NCI-H510A (cell line): ENCODE measurements around the gene UBA1.
A peak's percentile ranks its signal among the peaks of the same experiment; 100 is the strongest.

Experiments used
- DNase-seq: peaks from one replicate; lab custom pipeline; 2025; lab: John Stamatoyannopoulos, UW

Gene UBA1

GRCh38 chrX:47189906-47190305 lies 3.7 kb upstream of the UBA1 start:
- no peak for DNase-seq

DNA sequence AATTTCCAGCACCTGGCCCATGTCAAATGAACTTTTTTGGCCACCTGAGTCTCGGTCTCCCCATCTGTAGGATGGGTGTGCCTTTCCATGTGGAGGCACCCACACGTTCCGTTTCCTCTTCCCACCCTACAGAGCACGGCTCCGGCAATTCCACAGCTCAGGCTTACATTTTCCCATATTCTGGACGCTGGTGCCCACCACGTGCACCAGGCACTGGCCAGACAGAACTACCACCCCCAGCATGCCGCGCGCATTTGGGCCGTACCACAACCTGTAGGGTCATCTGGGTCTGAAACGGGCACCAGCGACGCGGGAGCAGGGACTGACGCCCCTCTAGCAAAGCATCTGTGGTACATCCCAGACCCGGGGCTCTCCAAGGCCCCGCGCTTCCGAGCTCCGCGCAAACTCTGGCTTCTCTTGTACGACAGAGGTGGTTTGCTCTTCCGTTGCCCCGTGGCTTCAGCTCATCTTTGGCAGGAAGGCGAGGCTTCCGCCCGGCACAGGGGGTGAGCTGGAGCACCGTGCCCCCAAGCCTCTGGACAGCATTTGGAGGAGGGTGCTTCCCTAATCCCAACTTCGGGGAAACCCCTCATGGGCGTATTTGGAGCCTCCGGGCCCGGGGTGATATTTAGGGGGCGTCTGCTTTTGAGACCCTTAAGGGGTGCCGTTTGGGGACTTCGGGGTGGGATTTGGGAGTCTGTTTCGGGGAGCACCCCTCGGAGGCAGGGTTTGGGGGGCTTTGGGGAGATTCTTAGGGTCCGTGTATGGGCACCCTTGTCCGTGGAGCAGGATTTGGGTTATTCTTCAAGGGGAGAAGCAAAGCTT lies 3.0 kb upstream of the UBA1 start:
- peak; percentile 78 for DNase-seq

DNA sequence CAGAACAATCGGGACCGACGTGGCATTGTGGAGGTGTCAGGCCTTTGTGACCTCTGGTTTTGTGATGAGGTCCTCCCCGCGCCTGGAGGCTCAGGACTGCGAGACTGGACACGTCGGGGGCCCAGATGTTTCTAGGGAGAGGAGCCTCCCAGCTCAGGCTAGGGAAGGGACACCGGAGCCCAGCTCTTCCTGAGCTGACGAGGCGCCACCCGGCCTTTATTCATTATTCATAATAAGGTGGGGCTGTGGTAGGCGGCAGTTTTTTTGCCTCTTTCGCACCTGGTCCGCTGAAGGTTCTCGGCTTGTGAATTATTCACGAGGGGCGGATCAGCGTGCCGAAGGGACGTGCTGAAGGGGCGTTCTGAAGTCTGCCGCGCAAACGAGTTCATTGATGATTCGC lies 2.3 kb upstream of the UBA1 start:
- DNase-seq = peak; percentile 9

GRCh38 chrX:47191806-47192401 lies 1.7 kb upstream of the UBA1 start:
- no peak for DNase-seq

DNA sequence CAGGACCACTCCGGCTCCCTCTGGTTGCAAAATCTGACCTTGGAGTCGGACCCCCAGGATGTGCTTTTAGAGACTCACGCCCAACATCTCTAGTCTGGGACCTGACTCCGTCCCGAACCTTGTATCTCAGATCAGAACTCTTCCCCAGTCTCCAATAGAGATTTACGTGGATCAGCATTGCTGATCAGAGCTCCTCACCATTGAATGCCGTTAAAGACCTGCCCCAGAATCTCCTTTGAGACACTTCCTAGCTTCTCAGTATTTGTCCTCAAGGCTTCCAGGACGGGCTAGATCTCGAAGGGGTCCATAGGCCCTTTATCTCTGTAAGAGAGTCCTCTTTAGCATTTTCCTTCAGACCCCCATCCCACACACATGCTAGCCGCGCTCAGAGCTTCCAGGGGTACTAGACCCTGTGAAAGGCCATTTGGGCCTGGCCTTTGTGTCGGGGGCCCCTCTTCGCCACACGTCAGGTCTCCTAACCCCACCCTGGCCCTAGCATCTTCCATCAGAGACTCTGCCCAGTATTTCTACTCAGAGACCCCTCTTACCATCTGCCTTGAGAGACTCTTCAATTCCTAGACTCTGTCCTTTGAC lies 662 bp downstream of the UBA1 start:
- DNase-seq = no peak

DNA sequence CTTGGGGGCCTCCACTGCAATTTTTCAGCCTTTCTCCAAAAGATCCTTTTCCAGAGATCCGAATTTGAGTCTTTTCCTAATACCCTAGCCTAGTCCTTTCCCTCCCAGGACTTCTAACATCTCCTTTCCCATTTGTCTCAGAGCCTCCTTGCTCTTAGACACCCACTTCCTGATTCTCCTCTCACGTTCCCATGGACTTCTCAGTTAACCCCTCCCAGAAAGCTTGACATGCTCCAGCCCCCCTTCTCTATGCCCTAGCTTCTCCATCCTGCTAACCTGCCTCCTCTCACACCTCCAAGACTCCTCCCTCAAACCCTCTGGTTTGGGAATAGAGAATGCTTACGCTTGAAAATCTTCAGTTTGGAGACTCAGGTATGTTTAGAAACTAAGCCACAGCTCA lies 2.5 kb downstream of the UBA1 start:
- DNase-seq = no peak

DNA sequence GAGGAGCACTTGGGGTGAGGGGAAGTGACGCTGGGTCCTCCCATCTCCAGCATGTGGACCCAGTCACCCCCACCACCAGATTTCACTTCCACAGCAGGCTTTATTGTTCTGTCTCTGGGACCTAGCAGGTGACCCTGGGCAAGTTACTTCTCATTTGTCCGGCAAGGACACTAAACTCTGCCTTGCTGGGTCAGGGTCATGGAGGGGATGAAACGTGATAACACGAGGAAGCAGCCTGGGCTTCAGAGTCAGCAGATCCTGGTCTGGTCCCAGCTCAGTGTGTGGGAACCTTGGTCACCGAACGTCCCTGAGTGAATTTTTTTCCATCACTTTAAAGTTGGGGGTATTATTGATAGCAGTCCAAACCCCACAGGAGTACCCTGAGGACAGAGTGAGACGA lies 3.9 kb downstream of the UBA1 start:
- DNase-seq = no peak

DNA sequence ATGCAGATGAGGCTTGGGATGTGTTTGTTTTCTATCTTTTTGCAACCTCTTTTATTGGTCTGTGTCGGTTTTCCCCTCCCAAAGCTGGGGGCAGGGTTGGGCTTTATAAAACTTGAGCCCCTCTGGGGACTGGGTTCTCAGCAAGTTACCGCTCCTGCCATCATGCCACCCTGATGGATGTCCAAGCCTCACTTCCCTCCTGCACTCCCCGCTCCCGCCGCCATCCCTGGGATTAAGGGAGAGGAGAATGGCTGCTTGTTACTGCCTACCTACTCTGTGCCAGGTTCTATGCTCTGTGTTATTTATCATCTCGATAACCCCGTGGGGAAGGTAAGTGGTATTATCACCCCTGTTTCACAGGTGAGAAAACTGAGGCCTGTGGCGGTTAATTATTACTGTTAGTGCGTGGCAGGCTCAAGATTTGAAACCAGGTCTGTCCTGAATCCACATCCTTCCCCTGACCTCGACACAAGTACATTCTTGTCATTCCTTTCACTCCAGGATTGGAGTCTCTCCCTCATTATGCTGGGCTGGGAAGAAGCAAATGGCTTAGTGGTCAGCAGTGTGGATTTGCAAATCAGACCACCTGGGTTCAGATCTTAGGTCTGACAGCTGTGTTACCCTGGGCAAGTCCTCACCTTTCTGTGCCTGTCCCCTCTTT lies 4.5 kb downstream of the UBA1 start:
- DNase-seq = no peak

- no peak for DNase-seq
These were observed 5.1 kb downstream of the UBA1 start for GRCh38 chrX:47198687-47199080.

GRCh38 chrX:47199286-47199685 lies 5.7 kb downstream of the UBA1 start:
- no peak for DNase-seq

GRCh38 chrX:47200385-47201150 lies 6.9 kb downstream of the UBA1 start:
- DNase-seq = no peak

GRCh38 chrX:47201345-47201944 lies 7.8 kb downstream of the UBA1 start:
- DNase-seq = no peak

DNA sequence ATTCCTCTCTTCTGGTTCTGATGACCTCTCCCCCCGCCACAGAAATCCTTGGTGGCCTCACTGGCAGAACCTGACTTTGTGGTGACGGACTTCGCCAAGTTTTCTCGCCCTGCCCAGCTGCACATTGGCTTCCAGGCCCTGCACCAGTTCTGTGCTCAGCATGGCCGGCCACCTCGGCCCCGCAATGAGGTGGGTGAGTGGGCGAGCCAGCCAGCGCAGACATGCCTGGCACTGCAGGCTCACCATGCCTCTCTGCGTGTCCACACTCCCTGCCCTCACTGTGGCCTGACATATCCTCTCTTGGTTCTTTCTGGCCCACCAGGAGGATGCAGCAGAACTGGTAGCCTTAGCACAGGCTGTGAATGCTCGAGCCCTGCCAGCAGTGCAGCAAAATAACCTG lies 8.7 kb downstream of the UBA1 start:
- DNase-seq = no peak

DNA sequence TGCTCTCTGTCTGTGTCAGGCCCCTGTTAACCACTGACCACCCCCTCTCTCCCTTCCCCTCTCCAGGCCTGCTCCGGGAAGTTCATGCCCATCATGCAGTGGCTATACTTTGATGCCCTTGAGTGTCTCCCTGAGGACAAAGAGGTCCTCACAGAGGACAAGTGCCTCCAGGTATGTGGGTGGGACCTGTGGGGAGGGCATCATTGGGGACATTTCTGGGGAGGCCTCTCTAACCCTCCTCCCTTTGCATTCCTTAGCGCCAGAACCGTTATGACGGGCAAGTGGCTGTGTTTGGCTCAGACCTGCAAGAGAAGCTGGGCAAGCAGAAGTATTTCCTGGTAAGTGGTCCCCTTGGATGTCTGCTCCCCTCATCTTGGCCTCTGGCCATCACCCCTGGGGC lies 9.2 kb downstream of the UBA1 start:
- DNase-seq = no peak

DNA sequence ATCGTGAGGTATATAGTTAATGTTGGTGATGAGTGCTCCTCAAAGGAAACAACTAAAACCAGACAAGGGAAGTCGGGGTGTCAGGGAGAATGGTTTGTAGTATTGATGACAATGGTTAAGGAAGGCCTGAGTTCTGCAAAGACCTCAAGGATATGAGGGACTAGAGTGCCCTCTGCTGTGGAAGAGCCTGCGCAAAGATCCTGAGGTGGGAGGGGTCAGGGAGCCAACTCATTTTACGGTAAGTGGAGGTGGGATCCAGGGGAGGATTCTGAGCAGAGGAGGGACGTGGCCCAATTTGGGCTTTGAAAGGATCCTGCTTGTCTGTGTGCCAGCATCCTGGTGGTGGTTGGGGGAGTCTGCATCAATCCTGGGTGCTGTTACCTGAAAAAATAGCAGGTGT lies 11.3 kb downstream of the UBA1 start:
- DNase-seq = no peak

DNA sequence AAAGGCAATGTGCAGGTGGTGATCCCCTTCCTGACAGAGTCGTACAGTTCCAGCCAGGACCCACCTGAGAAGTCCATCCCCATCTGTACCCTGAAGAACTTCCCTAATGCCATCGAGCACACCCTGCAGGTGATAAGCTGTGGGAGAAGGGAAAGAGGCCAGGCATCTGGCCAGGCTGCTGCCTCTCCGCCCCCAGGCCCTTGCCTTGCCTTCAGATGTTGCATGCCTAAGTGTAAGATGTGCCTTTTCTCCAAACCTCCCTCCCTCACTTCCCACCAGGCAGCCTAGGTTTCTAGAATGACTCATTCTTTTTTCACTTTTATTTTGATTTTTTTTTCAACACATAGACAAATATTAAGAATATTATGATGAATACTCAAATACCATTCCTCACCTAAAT lies 12.7 kb downstream of the UBA1 start:
- no peak for DNase-seq

DNA sequence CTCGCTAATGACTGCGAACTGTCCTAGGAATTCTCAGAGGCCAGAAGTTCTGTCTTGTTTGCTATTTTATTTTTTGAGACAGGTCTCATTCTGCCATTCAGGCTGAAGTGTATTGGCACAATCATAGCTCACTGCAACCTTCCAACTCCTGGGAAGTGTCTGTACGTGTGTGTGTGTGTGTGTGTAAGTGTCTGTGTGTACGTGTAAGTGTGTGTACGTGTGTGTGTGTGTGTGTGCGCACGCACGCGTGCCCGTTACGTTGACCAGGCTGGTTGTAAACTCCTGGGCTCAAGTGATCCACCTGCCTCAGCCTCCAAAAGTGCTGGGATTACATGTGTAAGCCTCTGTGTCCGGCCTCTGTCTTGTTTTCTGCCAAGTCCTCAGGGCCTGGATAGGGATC lies 14.5 kb downstream of the UBA1 start:
- no peak for DNase-seq

DNA sequence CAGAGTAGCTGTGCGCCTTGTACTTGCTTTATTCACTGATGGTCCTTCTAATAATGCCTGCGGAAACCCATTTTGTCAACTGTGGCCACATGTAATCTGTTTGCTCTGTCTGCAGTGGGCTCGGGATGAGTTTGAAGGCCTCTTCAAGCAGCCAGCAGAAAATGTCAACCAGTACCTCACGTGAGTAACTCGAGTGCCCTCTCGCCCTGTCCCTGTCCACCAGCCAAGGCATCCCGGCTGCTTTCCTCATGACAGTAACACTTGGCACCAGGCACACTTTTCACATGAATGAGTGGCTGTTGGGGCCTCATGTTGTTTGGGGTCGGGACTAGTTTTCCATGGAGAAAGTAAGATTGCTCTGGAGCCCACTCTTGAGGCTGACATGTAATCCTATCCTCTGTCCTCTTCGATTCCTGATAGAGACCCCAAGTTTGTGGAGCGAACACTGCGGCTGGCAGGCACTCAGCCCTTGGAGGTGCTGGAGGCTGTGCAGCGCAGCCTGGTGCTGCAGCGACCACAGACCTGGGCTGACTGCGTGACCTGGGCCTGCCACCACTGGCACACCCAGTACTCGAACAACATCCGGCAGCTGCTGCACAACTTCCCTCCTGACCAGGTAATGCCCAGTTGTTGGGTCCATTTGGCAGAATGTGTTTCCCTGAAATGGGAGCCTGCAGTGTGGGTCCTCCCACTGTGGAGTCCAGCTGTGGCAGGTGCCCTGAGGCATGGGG lies 16.0 kb downstream of the UBA1 start:
- no peak for DNase-seq

DNA sequence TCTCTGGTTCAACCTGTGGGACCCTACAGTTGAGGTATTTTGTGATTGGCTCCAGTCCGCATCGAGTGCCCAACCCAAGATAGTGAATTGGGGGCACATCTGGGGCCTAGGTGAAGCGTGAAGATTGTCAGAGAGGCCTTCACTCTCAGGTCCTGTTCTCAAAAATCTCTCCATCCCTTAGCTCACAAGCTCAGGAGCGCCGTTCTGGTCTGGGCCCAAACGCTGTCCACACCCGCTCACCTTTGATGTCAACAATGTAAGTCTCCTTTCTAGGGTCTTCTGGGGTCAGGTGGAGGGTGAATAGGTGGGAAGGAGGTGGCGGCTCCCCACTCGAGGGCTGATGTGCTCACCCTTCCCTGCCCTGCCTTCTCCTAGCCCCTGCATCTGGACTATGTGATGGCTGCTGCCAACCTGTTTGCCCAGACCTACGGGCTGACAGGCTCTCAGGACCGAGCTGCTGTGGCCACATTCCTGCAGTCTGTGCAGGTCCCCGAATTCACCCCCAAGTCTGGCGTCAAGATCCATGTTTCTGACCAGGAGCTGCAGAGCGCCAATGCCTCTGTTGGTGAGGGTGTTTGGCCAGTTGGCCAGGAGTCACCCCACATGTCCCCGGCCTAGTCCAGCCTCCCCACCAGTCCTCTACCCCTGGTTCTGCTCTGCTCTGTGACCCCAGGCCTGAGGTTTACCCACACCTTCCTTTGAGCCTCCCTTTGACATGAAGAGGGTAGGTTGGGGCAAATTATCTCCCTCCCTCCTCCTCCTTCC lies 17.2 kb downstream of the UBA1 start:
- no peak for DNase-seq
